Activated CD8-positive, alpha-beta memory T cell treated with anti-CD3 and anti-CD28 coated beads, Interleukin-2, amount 50 U/mL, for 24 hours (primary cell): ENCODE measurements around the gene FUNDC2.
A peak's percentile ranks its signal among the peaks of the same experiment; 100 is the strongest.

Experiments
- DNase-seq: peaks from one replicate; pipeline ENCODE4 v3.0.0-alpha.2; 2020; ENCODE audit errors: extremely low read depth

FUNDC2 gene

GRCh38 chrX:155069414-155069813, 42.8 kb downstream of the FUNDC2 start:
- DNase-seq = no peak

GRCh38 chrX:155070038-155070437, 43.4 kb downstream of the FUNDC2 start:
- DNase-seq = no peak

DNA sequence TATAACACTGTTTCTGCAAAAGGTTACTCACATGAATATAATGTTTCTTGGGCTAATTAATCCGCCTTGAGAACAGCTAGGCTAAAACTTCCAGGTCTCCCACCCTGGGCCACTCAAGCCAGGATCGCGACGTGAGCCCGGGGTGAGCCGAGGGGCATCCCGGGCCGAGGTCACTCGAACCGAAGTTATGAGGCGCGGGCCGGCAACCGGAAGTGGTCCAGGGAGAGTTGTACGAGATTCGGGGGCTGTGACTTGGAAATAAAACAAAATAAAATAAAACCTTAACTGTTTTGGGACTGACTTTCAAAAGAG, 44.0 kb downstream of the FUNDC2 start:
- no peak for DNase-seq

- DNase-seq = peak; percentile 27
These were observed 44.5 kb downstream of the FUNDC2 start, which contains the start of the genes BRCC3, CMC4 and MTCP1 for GRCh38 chrX:155070975-155071693. TSS of gene BRCC3 (plus strand) at chrX:155071508. CDS start at chrX:155071528, 20 bp downstream. TSS of gene CMC4 (minus strand) at chrX:155071136. CDS start at chrX:155064023, 7,113 bp downstream. TSS of gene MTCP1 (minus strand) at chrX:155071136. CDS start at chrX:155066010, 5,126 bp downstream.

GRCh38 chrX:155071694-155072280, 45.1 kb downstream of the FUNDC2 start:
- no peak for DNase-seq

DNA sequence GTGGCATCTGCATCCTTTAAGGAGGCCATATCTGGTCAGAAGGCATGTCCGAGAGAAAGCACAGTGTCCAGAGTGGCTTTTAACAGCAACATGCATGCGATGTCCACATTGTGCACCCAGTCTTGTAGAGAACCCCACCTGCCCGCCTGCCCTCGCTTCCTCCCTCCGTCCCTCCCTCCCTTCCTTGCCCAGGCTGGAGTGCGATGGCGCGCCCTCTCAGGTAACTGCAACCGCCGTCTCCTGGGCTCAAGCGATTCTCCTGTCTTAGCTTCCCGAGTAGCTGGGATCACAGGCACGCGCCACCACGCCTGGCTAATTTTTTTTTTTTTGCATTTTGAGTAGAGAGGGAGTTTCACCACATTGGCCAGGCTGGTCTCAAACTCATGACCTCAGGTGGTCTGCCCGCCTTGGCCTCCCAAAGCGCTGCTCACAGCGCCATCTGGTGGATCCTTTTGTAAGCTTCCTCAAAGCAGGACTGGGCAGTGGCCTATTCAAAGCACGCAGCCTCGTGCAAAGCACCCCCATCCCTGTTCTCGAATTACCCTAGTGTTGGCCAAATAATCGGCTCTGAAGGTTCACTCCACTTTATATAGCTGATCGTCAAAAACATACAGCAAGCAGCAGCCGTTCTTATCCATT, 59.7 kb downstream of the FUNDC2 start:
- DNase-seq = no peak

GRCh38 chrX:155086961-155087735, 60.5 kb downstream of the FUNDC2 start:
- DNase-seq = no peak

GRCh38 chrX:155094468-155095061, 67.9 kb downstream of the FUNDC2 start:
- no peak for DNase-seq

DNA sequence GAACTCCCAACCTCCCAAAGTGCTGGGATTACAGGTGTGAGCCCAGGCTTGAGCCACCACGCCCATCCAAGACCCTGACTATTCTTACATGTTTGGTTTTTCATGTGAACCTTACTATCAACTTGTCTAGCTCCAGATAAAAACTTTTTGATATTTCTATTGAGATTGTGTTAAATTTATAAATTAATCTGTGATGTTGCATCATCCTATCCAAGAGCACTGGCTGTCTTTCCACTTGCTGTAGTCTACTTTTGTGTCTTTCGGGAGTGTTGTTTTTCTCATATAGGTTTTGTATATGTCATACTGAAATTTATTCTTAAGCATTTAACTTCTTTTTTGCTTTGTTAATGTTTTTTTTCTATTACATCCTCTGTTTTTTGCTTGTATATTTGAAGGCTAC, 79.3 kb downstream of the FUNDC2 start:
- no peak for DNase-seq

GRCh38 chrX:155108427-155108826, 81.8 kb downstream of the FUNDC2 start:
- no peak for DNase-seq
